CD4-positive, alpha-beta memory T cell (primary cell): ENCODE measurements around the gene SLC25A36. TPM values are rescaled to one million over a fixed set of nuclear protein-coding genes. Genes with fewer than 3 reads are reported as not detected.

Source experiments
- CTCF ChIA-PET: fragments of 350-600 bp; sonication (Branson Sonifier 250); formaldehyde crosslinking; loops from one replicate; lab custom pipeline; 2021; ENCODE audit warnings: inconsistent platforms; ENCODE audit not compliant: partially characterized antibody; lab: Charles Lee
- POLR2A ChIA-PET: fragments of 350-600 bp; sonication (Branson Sonifier 250); formaldehyde crosslinking; loops from one replicate; lab custom pipeline; 2021; ENCODE audit not compliant: partially characterized antibody; lab: Charles Lee
- DNase-seq, 5 donors: peaks; one replicate each; pipeline versions ENCODE4 v3.0.0 to v3.0.0-alpha.2; 2020 to 2022; ENCODE audit warnings: mixed read lengths in 1 of 5
- H3K27ac ChIP-seq: one replicate; pipeline ENCODE4 v1.7.0; 2013; ENCODE audit warnings: low read depth, low read length
- H3K27me3 ChIP-seq: 2 replicates; pipeline ENCODE4 v1.7.0; 2013; ENCODE audit warnings: mild to moderate bottlenecking, low read length, moderate library complexity; ENCODE audit not compliant: insufficient read depth
- H3K36me3 ChIP-seq: 2 replicates; pipeline ENCODE4 v1.7.0; 2013; ENCODE audit warnings: mild to moderate bottlenecking, low read length, moderate library complexity; ENCODE audit not compliant: insufficient read depth
- H3K4me1 ChIP-seq: 2 replicates; pipeline ENCODE4 v1.7.0; 2013; ENCODE audit warnings: mild to moderate bottlenecking, low read length, moderate library complexity; ENCODE audit not compliant: insufficient read depth
- H3K4me3 ChIP-seq, 2 donors: one replicate each; pipeline ENCODE4 v1.7.0; 2013; ENCODE audit warnings: low read length in 2 of 2, mild to moderate bottlenecking in 1 of 2
- H3K9me3 ChIP-seq, 2 donors: one replicate each; pipeline ENCODE4 v1.7.0; 2013; ENCODE audit warnings: low read length in 2 of 2, control low read depth in 1 of 2; ENCODE audit not compliant: control insufficient read depth in 1 of 2
- H3K27ac Mint-ChIP-seq, 7 donors: one replicate each; pipeline ENCODE4 v1.8.0; 2020 to 2021; ENCODE audit warnings: mixed read lengths in 7 of 7, mild to moderate bottlenecking in 6 of 7, inconsistent platforms in 3 of 7, moderate library complexity in 3 of 7
- H3K27me3 Mint-ChIP-seq, 2 donors: one replicate each; pipeline ENCODE4 v1.8.0; 2020 to 2021; ENCODE audit warnings: mixed read lengths in 2 of 2
- H3K36me3 Mint-ChIP-seq, 2 donors: one replicate each; pipeline ENCODE4 v1.8.0; 2020 to 2021; ENCODE audit warnings: mixed read lengths in 2 of 2, inconsistent platforms in 1 of 2, mild to moderate bottlenecking in 1 of 2
- H3K4me1 Mint-ChIP-seq, 4 donors: one replicate each; pipeline ENCODE4 v1.8.0; 2020 to 2021; ENCODE audit warnings: mixed read lengths in 4 of 4, mild to moderate bottlenecking in 1 of 4
- H3K4me3 Mint-ChIP-seq, 8 donors: one replicate each; pipeline ENCODE4 v1.8.0; 2020 to 2021; ENCODE audit warnings: mixed read lengths in 8 of 8, mild to moderate bottlenecking in 7 of 8, moderate library complexity in 6 of 8, inconsistent platforms in 3 of 8
- H3K9me3 Mint-ChIP-seq, 8 donors: one replicate each; pipeline ENCODE4 v1.8.0; 2020 to 2021; ENCODE audit warnings: mixed read lengths in 8 of 8, mild to moderate bottlenecking in 5 of 8, inconsistent platforms in 3 of 8, moderate library complexity in 1 of 8
- intact Hi-C: fragments of 100-400 bp; cut with micrococcal nuclease; formaldehyde crosslinking; loops from one replicate; pipeline ENCODE4 v1.15.1; 2023
- polyA plus RNA-seq, 2 donors: library from polyadenylated mRNA; unstranded; fragments of 300-500 nt; fragmentation: Illumina TruSeq; gene quantifications; one replicate each; pipeline ENCODE4 v1.2.3, GENCODE V29; 2021
- total RNA-seq, 2 experiments: library from RNA; stranded (reverse); gene quantifications; one replicate each; pipeline ENCODE4 v1.2.3, GENCODE V29; 2021

Gene SLC25A36
- total and polyA plus RNA-seq, 4 experiments from 2014 or later, result 26.6 to 56.5 (median 48.0) TPM

DNA sequence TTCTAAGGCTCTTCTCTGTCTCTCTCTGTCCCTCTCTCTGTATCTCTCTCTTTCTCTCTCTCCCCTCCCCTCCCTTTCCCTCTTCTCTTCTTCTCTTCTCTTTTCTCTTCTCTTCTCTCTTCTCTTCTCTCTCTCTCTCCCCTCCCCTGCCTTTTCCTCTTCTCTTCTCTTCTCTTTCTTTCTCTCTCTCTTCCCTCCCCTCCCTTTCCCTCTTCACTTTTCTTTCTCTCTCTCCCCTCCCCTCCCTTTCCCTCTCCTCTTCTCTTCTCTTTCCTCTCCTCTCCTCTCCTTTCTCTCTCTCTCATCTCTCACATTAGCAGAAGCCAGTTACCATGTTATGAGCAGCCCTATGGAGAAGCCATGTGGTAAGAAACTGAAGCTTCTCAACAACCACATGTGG lies 25.0 kb upstream of the SLC25A36 start:
- Mint-ChIP-seq H3K9me3 (peaks cover 0 to 2% (median 0%) of the 10 kb centered on the region in 8 donors), H3K36me3 (no peaks in the 10 kb centered on the region), H3K27ac (no peak overlapping the region), H3K27me3 (peaks cover 16 to 28% of the 10 kb centered on the region in 2 donors), H3K4me1 (no peaks in the 10 kb centered on the region), H3K4me3 (no peak overlapping the region)
- POLR2A ChIA-PET, result no interaction called here
- H3K27ac ChIP-seq, result no peak overlapping the region
- no peaks in the 10 kb centered on the region for H3K36me3 ChIP-seq
- CTCF ChIA-PET, result interaction anchor here (1.5 kb wide), 1 partner anchor 8 kb away, joined by 3 read pairs; no protein-coding TSS in a partner anchor
- H3K4me3 ChIP-seq, result no peak overlapping the region
- no peaks in the 10 kb centered on the region for H3K27me3 ChIP-seq
- H3K9me3 ChIP-seq, result no peaks in the 10 kb centered on the region
- intact Hi-C loops, result no loop called here
- no peak for DNase-seq
- H3K4me1 ChIP-seq, result no peaks in the 10 kb centered on the region

DNA sequence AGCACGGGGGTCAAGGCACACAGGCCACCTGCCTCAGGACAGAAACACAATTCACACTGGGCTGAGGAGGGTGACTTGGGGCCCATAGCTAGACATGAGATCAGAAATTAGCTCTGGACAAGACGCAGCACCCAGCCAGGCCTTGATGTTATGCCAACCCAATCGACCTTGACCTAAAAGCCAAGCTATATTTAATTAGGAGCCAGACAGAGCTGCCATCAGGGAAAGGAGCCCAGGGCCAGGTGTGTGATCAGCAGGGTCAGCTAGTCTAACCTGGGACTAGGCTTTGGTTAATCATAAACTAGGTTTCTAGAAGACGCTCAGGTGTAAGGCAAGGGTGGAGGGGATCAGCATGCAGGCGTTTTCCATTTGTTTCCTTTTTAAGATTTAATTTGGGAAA lies 23.9 kb upstream of the SLC25A36 start:
- Mint-ChIP-seq H3K27ac (no peak overlapping the region), H3K27me3 (peaks cover 15 to 26% of the 10 kb centered on the region in 2 donors), H3K4me1 (no peaks in the 10 kb centered on the region), H3K4me3 (no peak overlapping the region), H3K36me3 (no peaks in the 10 kb centered on the region), H3K9me3 (peaks cover 0 to under 1% (median 0%) of the 10 kb centered on the region in 8 donors)
- no peak for DNase-seq
- no peaks in the 10 kb centered on the region for H3K9me3 ChIP-seq
- no peaks in the 10 kb centered on the region for H3K4me1 ChIP-seq
- POLR2A ChIA-PET, result no interaction called here
- intact Hi-C loops, result no loop called here
- no peak overlapping the region for H3K27ac ChIP-seq
- no peaks in the 10 kb centered on the region for H3K27me3 ChIP-seq
- no peaks in the 10 kb centered on the region for H3K36me3 ChIP-seq
- H3K4me3 ChIP-seq, result no peak overlapping the region
- CTCF ChIA-PET, result no interaction called here

DNA sequence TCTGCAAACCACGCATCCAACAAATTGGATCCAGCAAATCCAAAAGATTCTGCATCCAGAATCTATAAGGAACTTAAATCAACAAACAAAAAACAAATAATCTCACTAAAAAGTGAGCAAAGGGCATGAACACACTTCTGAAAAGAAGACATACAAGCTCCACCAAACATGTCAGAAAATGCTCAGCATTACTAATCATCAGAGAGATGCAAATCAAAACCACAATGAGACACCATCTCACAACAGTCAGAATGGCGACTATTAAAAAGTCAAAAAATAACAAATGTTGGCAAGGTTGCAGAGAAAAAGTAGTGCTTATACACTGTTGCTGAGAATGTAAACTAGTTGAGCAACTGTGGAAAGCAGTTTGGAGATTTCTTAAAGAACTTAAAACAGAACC lies 21.6 kb upstream of the SLC25A36 start:
- DNase-seq, result no peak
- Histone ChIP-seq H3K4me3 (no peak overlapping the region), H3K4me1 (no peaks in the 10 kb centered on the region), H3K9me3 (no peaks in the 10 kb centered on the region), H3K27ac (no peak overlapping the region), H3K27me3 (no peaks in the 10 kb centered on the region), H3K36me3 (no peaks in the 10 kb centered on the region)
- Mint-ChIP-seq H3K36me3 (no peaks in the 10 kb centered on the region), H3K4me1 (no peaks in the 10 kb centered on the region), H3K27me3 (peaks cover 10 to 17% of the 10 kb centered on the region in 2 donors), H3K4me3 (no peak overlapping the region), H3K27ac (no peak overlapping the region), H3K9me3 (no peaks in the 10 kb centered on the region)
- ChIA-PET CTCF (no interaction called here), POLR2A (no interaction called here)
- intact Hi-C loops, result loop anchor here (5.0 to 10.0 kb wide), 2 partner anchors 52 to 275 kb away; no protein-coding TSS in a partner anchor

DNA sequence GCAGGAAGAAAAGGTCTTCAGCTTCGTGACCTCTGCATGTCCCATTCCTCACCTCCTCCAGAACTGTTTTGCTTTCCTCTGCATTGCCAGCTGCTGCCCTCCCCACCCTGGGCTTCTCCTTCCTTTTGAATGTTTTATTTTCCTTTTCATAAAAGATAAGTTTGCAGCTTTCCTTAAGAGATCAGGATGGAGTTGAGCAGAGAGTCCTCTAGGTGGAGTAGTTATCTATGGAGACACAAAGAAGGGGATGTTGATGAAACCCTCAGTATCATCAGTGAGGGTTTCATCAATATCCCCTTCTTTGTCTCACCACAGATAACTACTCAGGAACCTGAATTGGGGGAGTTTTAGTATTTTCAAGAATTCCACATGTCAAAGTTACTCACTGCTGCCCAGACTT lies 19.0 kb upstream of the SLC25A36 start:
- Histone ChIP-seq H3K27me3 (peaks cover 1% of the 10 kb centered on the region), H3K4me3 (no peak overlapping the region), H3K36me3 (no peaks in the 10 kb centered on the region), H3K4me1 (no peaks in the 10 kb centered on the region), H3K9me3 (no peaks in the 10 kb centered on the region), H3K27ac (no peak overlapping the region)
- Mint-ChIP-seq H3K36me3 (no peaks in the 10 kb centered on the region), H3K27ac (no peak overlapping the region), H3K9me3 (no peaks in the 10 kb centered on the region), H3K4me3 (no peak overlapping the region), H3K4me1 (no peaks in the 10 kb centered on the region), H3K27me3 (peaks cover 5 to 17% of the 10 kb centered on the region in 2 donors)
- DNase-seq, result no peak
- ChIA-PET POLR2A (no interaction called here), CTCF (interaction anchor here (0.8 to 1.2 kb wide), 7 partner anchors 9 to 270 kb away, joined by 3 to 4 read pairs (median 3); no protein-coding TSS in a partner anchor)
- intact Hi-C loops, result loop anchor here (1.0 to 10.0 kb wide), 3 partner anchors 50 to 272 kb away; no protein-coding TSS in a partner anchor

DNA sequence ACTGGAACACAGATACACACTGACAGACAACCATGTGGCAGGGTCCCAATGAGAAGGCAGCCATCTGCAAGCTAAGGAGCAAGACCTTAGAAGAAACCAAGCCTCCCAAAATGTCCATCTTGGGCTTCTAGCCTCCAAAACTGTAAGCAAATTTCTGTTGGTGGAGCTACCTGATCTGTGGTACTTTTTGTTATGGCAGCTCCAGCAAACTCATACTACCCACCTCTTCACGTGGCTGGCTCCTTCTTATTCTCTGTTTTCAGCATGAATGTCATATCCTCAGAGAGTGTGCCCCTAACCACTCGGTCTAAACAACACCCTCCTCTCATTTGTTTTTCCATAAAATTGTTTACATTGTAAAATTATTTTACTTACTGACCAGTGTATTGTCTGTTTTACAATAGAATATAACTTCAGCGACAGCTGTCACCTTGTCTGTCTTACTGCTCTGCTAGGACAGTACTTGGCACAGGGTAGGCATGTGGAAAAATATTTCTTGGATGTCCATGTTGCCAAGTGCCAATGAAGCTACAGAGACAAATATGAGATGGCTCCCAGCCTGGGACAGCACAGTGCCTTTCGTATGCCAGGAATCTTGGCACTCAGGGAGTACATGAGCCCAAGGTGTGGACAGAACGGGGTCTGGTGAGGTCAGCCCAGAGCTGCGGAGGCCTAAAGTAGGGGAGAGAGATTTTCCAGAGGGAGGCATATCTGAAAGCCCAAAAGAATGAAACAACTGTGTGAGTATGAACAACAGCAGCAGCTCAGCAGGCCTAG lies 17.4 kb upstream of the SLC25A36 start:
- Histone ChIP-seq H3K4me1 (no peaks in the 10 kb centered on the region), H3K27me3 (peaks cover 5% of the 10 kb centered on the region), H3K27ac (no peak overlapping the region), H3K36me3 (no peaks in the 10 kb centered on the region), H3K4me3 (no peak overlapping the region), H3K9me3 (no peaks in the 10 kb centered on the region)
- H3K4me3 Mint-ChIP-seq, result no peak overlapping the region
- DNase-seq, result no peak
- no peaks in the 10 kb centered on the region for H3K36me3 Mint-ChIP-seq
- H3K4me1 Mint-ChIP-seq, result no peaks in the 10 kb centered on the region
- no peaks in the 10 kb centered on the region for H3K9me3 Mint-ChIP-seq
- H3K27ac Mint-ChIP-seq, result no peak overlapping the region
- CTCF ChIA-PET, result interaction anchor here (0.8 to 1.0 kb wide), 2 partner anchors 8 to 178 kb away, joined by 3 to 4 read pairs; no protein-coding TSS in a partner anchor
- intact Hi-C loops, result loop anchor here (5.0 to 10.0 kb wide), 2 partner anchors 48 to 271 kb away; no protein-coding TSS in a partner anchor
- H3K27me3 Mint-ChIP-seq, result peaks cover 6 to 12% of the 10 kb centered on the region in 2 donors
- POLR2A ChIA-PET, result no interaction called here

DNA sequence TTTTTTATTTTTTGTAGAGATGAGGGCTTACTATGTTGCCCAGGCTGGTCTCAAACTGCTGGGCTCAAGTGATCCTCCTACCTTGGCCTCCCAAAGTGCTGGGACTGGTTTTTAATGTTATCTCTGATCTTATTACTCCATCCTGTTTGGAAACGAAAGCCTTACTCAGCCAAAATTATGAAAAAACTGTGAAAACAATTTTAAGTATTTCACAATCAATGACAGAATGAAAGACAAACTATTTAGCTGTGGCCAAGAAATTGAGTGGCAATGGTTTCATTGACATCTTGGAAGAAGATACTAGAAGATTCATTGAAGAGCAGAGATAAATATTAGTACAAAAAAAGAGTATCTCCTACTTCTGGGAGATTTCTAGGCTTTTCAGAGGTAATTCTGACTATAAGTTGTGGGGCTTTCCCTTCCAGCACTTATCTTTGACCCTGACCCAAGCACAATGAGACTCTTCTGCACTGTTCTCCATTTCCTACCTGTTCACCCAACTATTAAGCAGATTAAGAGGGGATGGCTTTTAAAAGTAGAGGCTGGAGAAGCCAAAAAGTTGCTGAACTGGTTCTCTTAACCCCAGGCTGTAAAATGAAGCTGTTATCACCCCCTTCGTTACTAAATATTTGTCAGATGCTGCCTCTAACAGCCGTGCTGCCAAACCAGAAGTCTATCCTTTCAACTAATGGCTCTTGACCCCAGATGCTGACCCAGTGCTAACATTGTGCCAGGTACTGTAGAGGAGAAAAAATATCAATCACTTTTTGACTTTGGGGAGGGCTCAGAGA lies 14.2 kb upstream of the SLC25A36 start:
- Mint-ChIP-seq H3K27me3 (peaks cover 23 to 27% of the 10 kb centered on the region in 2 donors), H3K9me3 (peaks cover 0 to 4% (median 0%) of the 10 kb centered on the region in 8 donors), H3K4me3 (no peak overlapping the region), H3K36me3 (no peaks in the 10 kb centered on the region), H3K27ac (no peak overlapping the region), H3K4me1 (no peaks in the 10 kb centered on the region)
- Histone ChIP-seq H3K4me3 (no peak overlapping the region), H3K9me3 (no peaks in the 10 kb centered on the region), H3K27me3 (peaks cover 8% of the 10 kb centered on the region), H3K36me3 (no peaks in the 10 kb centered on the region), H3K4me1 (no peaks in the 10 kb centered on the region), H3K27ac (no peak overlapping the region)
- intact Hi-C loops, result loop anchor here (10.0 kb wide), 1 partner anchor 267 kb away; no protein-coding TSS in a partner anchor
- POLR2A ChIA-PET, result no interaction called here
- CTCF ChIA-PET, result no interaction called here
- DNase-seq, result no peak

DNA sequence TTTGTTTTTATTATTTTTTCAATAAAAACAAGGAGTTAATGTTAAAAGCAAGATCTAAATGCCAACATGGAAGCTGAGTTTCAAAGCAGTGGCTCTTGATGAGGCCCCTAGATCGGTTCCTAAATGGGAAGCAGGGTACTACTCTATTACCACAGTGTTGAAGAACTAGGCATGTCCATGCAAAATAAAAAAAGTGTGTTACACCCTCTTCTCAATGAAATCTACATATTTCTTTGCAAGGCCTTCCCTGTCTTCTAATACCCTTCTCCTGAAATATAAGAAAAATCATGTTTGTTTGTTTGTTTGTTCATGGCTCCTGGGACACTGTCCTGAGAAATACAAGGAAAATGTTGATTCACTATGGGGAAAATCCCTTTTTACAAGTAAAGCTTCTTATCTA lies 12.2 kb upstream of the SLC25A36 start:
- ChIA-PET CTCF (interaction anchor here (1.1 kb wide), 1 partner anchor 20 kb away, joined by 3 read pairs; no protein-coding TSS in a partner anchor), POLR2A (no interaction called here)
- no peaks in the 10 kb centered on the region for H3K4me1 Mint-ChIP-seq
- peaks cover 23 to 27% of the 10 kb centered on the region in 2 donors for H3K27me3 Mint-ChIP-seq
- intact Hi-C loops, result loop anchor here (10.0 kb wide), 1 partner anchor 265 kb away; no protein-coding TSS in a partner anchor
- no peaks in the 10 kb centered on the region for H3K36me3 Mint-ChIP-seq
- Histone ChIP-seq H3K4me3 (no peak overlapping the region), H3K9me3 (no peaks in the 10 kb centered on the region), H3K27me3 (peaks cover 8% of the 10 kb centered on the region), H3K36me3 (no peaks in the 10 kb centered on the region), H3K27ac (no peak overlapping the region), H3K4me1 (no peaks in the 10 kb centered on the region)
- no peak for DNase-seq
- no peak overlapping the region for H3K4me3 Mint-ChIP-seq
- no peak overlapping the region for H3K27ac Mint-ChIP-seq
- H3K9me3 Mint-ChIP-seq, result peaks cover 0 to 4% (median 0%) of the 10 kb centered on the region in 8 donors
